SU-DHL-6 (cell line): Measurements from ENCODE around the gene BCL3.

ENCODE experiments used
- H2AFZ ChIP-seq: fragments of 200-600 bp; sonication (generic); 2 replicates; pipeline ENCODE4 v1.6.1; 2014; ENCODE audit warnings: low read depth, mild to moderate bottlenecking, moderate library complexity, mixed read lengths, antibody characterized with exemption, low read length; ENCODE audit not compliant: severe bottlenecking
- H3F3A ChIP-seq: fragments of 200-600 bp; shearing (Covaris generic); 2 replicates; pipeline ENCODE4 v1.6.0; 2016; ENCODE audit warnings: antibody characterized with exemption, mild to moderate bottlenecking; ENCODE audit not compliant: insufficient read depth
- H3K27ac ChIP-seq: fragments of 200-600 bp; sonication (generic); 2 replicates; pipeline ENCODE4 v1.5.1; 2016; ENCODE audit warnings: low read depth, mild to moderate bottlenecking, low read length, moderate library complexity, mixed read lengths
- H3K27me3 ChIP-seq: fragments of 200-600 bp; sonication (generic), shearing (Covaris generic); 2 replicates; pipeline ENCODE4 v1.6.0; 2014; ENCODE audit warnings: mild to moderate bottlenecking, low read length
- H3K36me3 ChIP-seq: fragments of 200-600 bp; sonication (generic); 2 replicates; pipeline ENCODE4 v1.6.1; 2014; ENCODE audit warnings: mild to moderate bottlenecking, low read length, mixed read lengths
- H3K4me2 ChIP-seq: fragments of 300-600, 200-600 bp; shearing (Covaris generic), sonication (generic); 2 replicates; pipeline ENCODE4 v1.6.0; 2014; ENCODE audit warnings: low read length, low read depth, mild to moderate bottlenecking; ENCODE audit not compliant: poor library complexity, severe bottlenecking
- H3K4me3 ChIP-seq: fragments of 200-600 bp; sonication (generic); 2 replicates; pipeline ENCODE4 v1.5.1; 2014; ENCODE audit warnings: antibody characterized with exemption, low read length, mild to moderate bottlenecking, mixed read lengths; ENCODE audit not compliant: insufficient read depth, poor library complexity, severe bottlenecking
- H3K79me2 ChIP-seq: fragments of 200-600 bp; sonication (generic); 2 replicates; pipeline ENCODE4 v1.6.1; 2014; ENCODE audit warnings: mild to moderate bottlenecking, low read length, moderate library complexity; ENCODE audit not compliant: insufficient read depth
- H3K9ac ChIP-seq: fragments of 200-600 bp; sonication (generic); 2 replicates; pipeline ENCODE4 v1.7.0; 2014; ENCODE audit warnings: mild to moderate bottlenecking, low read length
- H3K9me2 ChIP-seq: fragments of 200-600 bp; sonication (generic); replicated peaks from 2 replicates; pipeline ENCODE4 v1.6.1; 2014; ENCODE audit warnings: low read length; ENCODE audit not compliant: insufficient read depth
- H3K9me3 ChIP-seq: fragments of 200-600 bp; sonication (generic); 2 replicates; pipeline ENCODE4 v1.6.1; 2014; ENCODE audit warnings: low read length, mixed read lengths; ENCODE audit not compliant: insufficient read depth
- H4K20me1 ChIP-seq: fragments of 200-600 bp; sonication (generic); 2 replicates; pipeline ENCODE4 v1.6.1; 2014; ENCODE audit warnings: low read depth, mild to moderate bottlenecking, antibody characterized with exemption, low read length, moderate library complexity, mixed read lengths
- EZH2phosphoT487 ChIP-seq: fragments of 200-600 bp; sonication (generic), shearing (Covaris generic); conservative IDR thresholded peaks from 2 replicates; pipeline ENCODE4 v1.6.1; 2018; ENCODE audit warnings: mild to moderate bottlenecking, antibody characterized with exemption, low read length, moderate library complexity, mixed read lengths
- TF ChIP-seq, protein P1 (sequence below): fragments of 200-600 bp; sonication (generic); IDR thresholded peaks from one replicate; pipeline ENCODE4 v1.5.1; 2017; ENCODE audit warnings: antibody characterized with exemption, mild to moderate bottlenecking, low read length, moderate library complexity; ENCODE audit not compliant: insufficient read depth, poor library complexity, severe bottlenecking

Gene BCL3

GRCh38 chr19:44714597-44715169, 33.8 kb upstream of the BCL3 start:
- H3K27me3 ChIP-seq: no peaks in the 10 kb centered on the region
- no peaks in the 10 kb centered on the region for H4K20me1 ChIP-seq
- no peak overlapping the region for H3K27ac ChIP-seq
- no peaks in the 10 kb centered on the region for H3K36me3 ChIP-seq
- H3K4me2 ChIP-seq: no peak overlapping the region
- H3K79me2 ChIP-seq: no peaks in the 10 kb centered on the region
- H3F3A ChIP-seq: no peaks in the 10 kb centered on the region
- H3K9me3 ChIP-seq: peaks cover 7% of the 10 kb centered on the region; the same call in 1 of the 2 replicates
- no peaks in the 10 kb centered on the region for H3K9me2 ChIP-seq
- no peak overlapping the region for H2AFZ ChIP-seq
- TF ChIP-seq, protein P1, sequence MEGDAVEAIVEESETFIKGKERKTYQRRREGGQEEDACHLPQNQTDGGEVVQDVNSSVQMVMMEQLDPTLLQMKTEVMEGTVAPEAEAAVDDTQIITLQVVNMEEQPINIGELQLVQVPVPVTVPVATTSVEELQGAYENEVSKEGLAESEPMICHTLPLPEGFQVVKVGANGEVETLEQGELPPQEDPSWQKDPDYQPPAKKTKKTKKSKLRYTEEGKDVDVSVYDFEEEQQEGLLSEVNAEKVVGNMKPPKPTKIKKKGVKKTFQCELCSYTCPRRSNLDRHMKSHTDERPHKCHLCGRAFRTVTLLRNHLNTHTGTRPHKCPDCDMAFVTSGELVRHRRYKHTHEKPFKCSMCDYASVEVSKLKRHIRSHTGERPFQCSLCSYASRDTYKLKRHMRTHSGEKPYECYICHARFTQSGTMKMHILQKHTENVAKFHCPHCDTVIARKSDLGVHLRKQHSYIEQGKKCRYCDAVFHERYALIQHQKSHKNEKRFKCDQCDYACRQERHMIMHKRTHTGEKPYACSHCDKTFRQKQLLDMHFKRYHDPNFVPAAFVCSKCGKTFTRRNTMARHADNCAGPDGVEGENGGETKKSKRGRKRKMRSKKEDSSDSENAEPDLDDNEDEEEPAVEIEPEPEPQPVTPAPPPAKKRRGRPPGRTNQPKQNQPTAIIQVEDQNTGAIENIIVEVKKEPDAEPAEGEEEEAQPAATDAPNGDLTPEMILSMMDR: no peak
- TF ChIP-seq EZH2phosphoT487: no peak
- no peak overlapping the region for H3K4me3 ChIP-seq
- H3K9ac ChIP-seq: no peak overlapping the region

DNA sequence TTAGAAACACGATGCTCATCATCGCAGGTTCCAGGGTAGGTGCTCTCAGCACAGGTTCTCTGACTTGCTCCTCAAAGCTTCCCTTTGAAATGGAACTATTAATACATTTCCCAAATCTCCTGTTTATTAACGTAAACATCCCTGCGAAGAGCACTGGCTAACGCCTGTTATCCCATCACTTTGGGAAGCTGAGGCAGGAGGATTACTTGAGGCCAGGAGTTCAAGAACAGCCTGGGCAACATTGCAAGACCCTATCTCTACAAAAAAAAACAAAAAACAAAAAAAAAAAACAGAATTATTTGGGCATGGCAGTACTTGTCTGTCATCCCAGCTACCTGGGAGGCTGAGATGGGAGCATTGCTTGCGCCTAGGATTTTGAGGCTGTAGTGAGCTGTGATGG, 30.9 kb upstream of the BCL3 start:
- Histone ChIP-seq H3K27ac (no peak overlapping the region), H3K4me3 (no peak overlapping the region), H2AFZ (no peak overlapping the region), H3K9me3 (peaks cover 7% of the 10 kb centered on the region; the same call in 1 of the 2 replicates), H3K27me3 (no peaks in the 10 kb centered on the region), H4K20me1 (no peaks in the 10 kb centered on the region), H3K79me2 (no peaks in the 10 kb centered on the region), H3K9ac (no peak overlapping the region), H3K4me2 (no peak overlapping the region), H3K36me3 (no peaks in the 10 kb centered on the region), H3F3A (no peaks in the 10 kb centered on the region), H3K9me2 (no peaks in the 10 kb centered on the region)
- TF ChIP-seq EZH2phosphoT487: no peak
- TF ChIP-seq, protein P1: no peak

- Histone ChIP-seq H3K9ac (no peak overlapping the region), H2AFZ (no peak overlapping the region), H3K27ac (no peak overlapping the region), H4K20me1 (no peaks in the 10 kb centered on the region), H3K4me2 (no peak overlapping the region), H3K36me3 (no peaks in the 10 kb centered on the region), H3K27me3 (no peaks in the 10 kb centered on the region), H3K79me2 (no peaks in the 10 kb centered on the region), H3K4me3 (no peak overlapping the region), H3F3A (no peaks in the 10 kb centered on the region), H3K9me2 (no peaks in the 10 kb centered on the region), H3K9me3 (peaks cover 7% of the 10 kb centered on the region; the same call in 1 of the 2 replicates)
- no peak for TF ChIP-seq EZH2phosphoT487
- TF ChIP-seq, protein P1: no peak
Observed at GRCh38 chr19:44718441-44719261, 29.9 kb upstream of the BCL3 start.
